ENCODE measurements around the gene KRT6C.

- no peak for TF ChIP-seq POLR2AphosphoS5 (IDR thresholded peaks at IDR 0.05; ENCODE audit: low read depth, low read length)
- no peak for TF ChIP-seq POLR2A (IDR thresholded peaks at IDR 0.05; ENCODE audit: low read depth, low read length)
These were observed 14.7 kb downstream of the KRT6C start for GRCh38 chr12:52458861-52459260.
